ENCODE results near the gene UBE2I.
A peak's percentile ranks its signal among the peaks of the same experiment; 100 is the strongest.

UBE2I gene

GRCh38 chr16:1337486-1337885 is 28.1 kb downstream of the UBE2I start:
- H3K36me3 ChIP-seq = no peaks in the 10 kb centered on the region
- no peaks in the 10 kb centered on the region for H3K9me3 ChIP-seq
- peaks cover 89% of the 10 kb centered on the region for H3K27me3 ChIP-seq
- peaks cover 6 to 23% of the 10 kb centered on the region in 2 experiments for H3K4me1 ChIP-seq (ENCODE audit: control insufficient read depth in 1 of 2, insufficient read depth in 1 of 2, low read depth in 1 of 2, low read length in 1 of 2)
- TF ChIP-seq CTCF (IDR thresholded peaks at IDR 0.05) = no peak
- H3K4me3 ChIP-seq (ENCODE audit: low read depth in 1 of 2, low read length in 1 of 2) = no peak overlapping the region
- H3K27ac ChIP-seq = no peak overlapping the region

GRCh38 chr16:1338119-1338730 is 28.8 kb downstream of the UBE2I start:
- peaks cover 7 to 25% of the 10 kb centered on the region in 2 experiments for H3K4me1 ChIP-seq (ENCODE audit: control insufficient read depth in 1 of 2, insufficient read depth in 1 of 2, low read depth in 1 of 2, low read length in 1 of 2)
- no peak overlapping the region for H3K27ac ChIP-seq
- H3K9me3 ChIP-seq = no peaks in the 10 kb centered on the region
- TF ChIP-seq CTCF (IDR thresholded peaks at IDR 0.05) = no peak
- H3K27me3 ChIP-seq = peaks cover 86% of the 10 kb centered on the region
- no peaks in the 10 kb centered on the region for H3K36me3 ChIP-seq
- no peak overlapping the region for H3K4me3 ChIP-seq (ENCODE audit: low read depth in 1 of 2, low read length in 1 of 2)

GRCh38 chr16:1338855-1339675 is 29.6 kb downstream of the UBE2I start:
- Histone ChIP-seq H3K27me3 (peaks cover 77% of the 10 kb centered on the region), H3K36me3 (no peaks in the 10 kb centered on the region), H3K4me3 (ENCODE audit: low read depth in 1 of 2, low read length in 1 of 2) (no peak overlapping the region), H3K9me3 (no peaks in the 10 kb centered on the region), H3K27ac (no peak overlapping the region), H3K4me1 (ENCODE audit: control insufficient read depth in 1 of 2, insufficient read depth in 1 of 2, low read depth in 1 of 2, low read length in 1 of 2) (peaks cover 7 to 24% of the 10 kb centered on the region in 2 experiments)
- TF ChIP-seq CTCF (IDR thresholded peaks at IDR 0.05) = no peak

- Histone ChIP-seq H3K9me3 (no peaks in the 10 kb centered on the region), H3K27me3 (peaks cover 62% of the 10 kb centered on the region), H3K27ac (no peak overlapping the region), H3K4me1 (ENCODE audit: control insufficient read depth in 1 of 2, insufficient read depth in 1 of 2, low read depth in 1 of 2, low read length in 1 of 2) (peaks cover 7 to 21% of the 10 kb centered on the region in 2 experiments), H3K36me3 (no peaks in the 10 kb centered on the region), H3K4me3 (ENCODE audit: low read depth in 1 of 2, low read length in 1 of 2) (no peak overlapping the region)
- TF ChIP-seq CTCF (IDR thresholded peaks at IDR 0.05) = no peak
These were observed 31.5 kb downstream of the UBE2I start for GRCh38 chr16:1340730-1341494.

- Histone ChIP-seq H3K27ac (no peak overlapping the region), H3K27me3 (peaks cover 53% of the 10 kb centered on the region), H3K4me3 (ENCODE audit: low read depth in 1 of 2, low read length in 1 of 2) (peak overlapping the region in 1 of 2 experiments; percentile 56), H3K4me1 (ENCODE audit: control insufficient read depth in 1 of 2, insufficient read depth in 1 of 2, low read depth in 1 of 2, low read length in 1 of 2) (peaks cover 7 to 21% of the 10 kb centered on the region in 2 experiments), H3K9me3 (no peaks in the 10 kb centered on the region), H3K36me3 (no peaks in the 10 kb centered on the region)
- no peak for TF ChIP-seq CTCF (IDR thresholded peaks at IDR 0.05)
These were observed 32.3 kb downstream of the UBE2I start for GRCh38 chr16:1341495-1342420.
